Uterus (tissue), 4 donors: ENCODE results near the gene BARHL1. TPM values are rescaled to one million over a fixed set of nuclear protein-coding genes. Genes with fewer than 3 reads are reported as not detected.

ENCODE experiments used
- DNase-seq, 2 donors: peaks; one replicate each; pipeline ENCODE4 v3.0.0-alpha.2; 2019 to 2020
- H3K27ac ChIP-seq, 2 donors: fragments of 200-600 bp; sonication (generic); 1 replicate in 1 of 2; 2 replicates in 1 of 2; pipeline ENCODE4 v1.5.1; 2016 to 2018
- H3K27me3 ChIP-seq, 2 donors: fragments of 200-600 bp; sonication (generic); one replicate each; pipeline ENCODE4 v1.5.1; 2018 to 2019; ENCODE audit warnings: control low read depth in 1 of 2
- H3K36me3 ChIP-seq, 2 donors: fragments of 200-600 bp; sonication (generic); one replicate each; pipeline ENCODE4 v1.5.1; 2019; ENCODE audit warnings: control low read depth in 1 of 2
- H3K4me1 ChIP-seq, 2 donors: fragments of 200-600 bp; sonication (generic); one replicate each; pipeline ENCODE4 v1.5.1; 2018 to 2019; ENCODE audit warnings: control low read depth in 1 of 2
- H3K4me3 ChIP-seq, 2 donors: fragments of 200-600 bp; sonication (generic); 1 replicate in 1 of 2; 2 replicates in 1 of 2; pipeline ENCODE4 v1.5.1; 2018 to 2019; ENCODE audit warnings: mild to moderate bottlenecking in 1 of 2
- H3K9me3 ChIP-seq, 2 donors: fragments of 200-600 bp; sonication (generic); one replicate each; pipeline ENCODE4 v1.5.1; 2019; ENCODE audit warnings: control low read depth in 1 of 2
- POLR2A ChIP-seq, 2 donors: fragments of 450-650 bp; IDR thresholded peaks; one replicate each; pipeline ENCODE4 v1.6.1; 2016; ENCODE audit warnings: antibody characterized with exemption in 2 of 2, mild to moderate bottlenecking in 1 of 2, moderate library complexity in 1 of 2
- intact Hi-C: fragments of 100-400 bp; cut with DNase I; formaldehyde crosslinking; loops from one replicate; pipeline ENCODE4 v1.15.1; 2023; ENCODE audit warnings: low total_unique reads
- total RNA-seq, 4 donors: library from RNA; depleted of rRNA in 3 of 4; stranded (reverse); fragments of >200 nt in 3 of 4; gene quantifications; one replicate each; pipeline versions ENCODE4 v1.1.0 to v1.2.4, GENCODE V29; 2014 to 2023
- TF ChIP-seq, protein P1 (sequence below), 4 experiments: fragments of 200-600 bp in 2 of 4; fragments of 450-650 bp in 2 of 4; sonication (generic) in 2 of 4; IDR thresholded peaks; one replicate each; pipeline ENCODE4 v1.5.1; 2016 to 2019; ENCODE audit warnings: antibody characterized with exemption in 4 of 4, mild to moderate bottlenecking in 2 of 4, moderate library complexity in 1 of 4
- donor health status: DM: yes; HTN: yes; CAD: no.

The BARHL1 gene
- total RNA-seq, 4 donors from 2014 or later = not detected

DNA sequence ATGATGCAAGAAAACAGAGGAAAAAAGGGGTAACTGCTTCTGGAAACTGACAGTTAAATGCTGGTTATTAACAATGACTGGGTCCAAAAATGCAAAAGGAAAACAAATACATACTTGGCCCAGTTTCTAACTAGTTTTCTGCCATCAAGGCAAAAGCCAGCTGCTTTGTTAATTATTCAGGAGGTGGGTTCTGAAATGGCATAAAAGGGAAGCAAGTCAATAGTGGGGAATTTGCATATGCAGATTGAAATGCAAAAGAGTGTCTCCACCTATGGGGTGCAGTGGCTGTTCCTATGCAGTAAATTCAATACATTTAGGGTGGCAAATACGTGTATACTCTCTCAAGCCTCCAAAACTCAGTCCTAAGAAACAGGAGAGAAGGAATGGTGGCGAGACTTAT lies 33.4 kb downstream of the BARHL1 start:
- Histone ChIP-seq H3K4me1 (no peaks in the 10 kb centered on the region), H3K27me3 (no peaks in the 10 kb centered on the region), H3K4me3 (no peak overlapping the region), H3K27ac (no peak overlapping the region), H3K36me3 (no peaks in the 10 kb centered on the region), H3K9me3 (no peaks in the 10 kb centered on the region)
- DNase-seq = no peak
- intact Hi-C loops = no loop called here
- no peak for TF ChIP-seq POLR2A (IDR thresholded peaks at IDR 0.05)
- TF ChIP-seq, protein P1, sequence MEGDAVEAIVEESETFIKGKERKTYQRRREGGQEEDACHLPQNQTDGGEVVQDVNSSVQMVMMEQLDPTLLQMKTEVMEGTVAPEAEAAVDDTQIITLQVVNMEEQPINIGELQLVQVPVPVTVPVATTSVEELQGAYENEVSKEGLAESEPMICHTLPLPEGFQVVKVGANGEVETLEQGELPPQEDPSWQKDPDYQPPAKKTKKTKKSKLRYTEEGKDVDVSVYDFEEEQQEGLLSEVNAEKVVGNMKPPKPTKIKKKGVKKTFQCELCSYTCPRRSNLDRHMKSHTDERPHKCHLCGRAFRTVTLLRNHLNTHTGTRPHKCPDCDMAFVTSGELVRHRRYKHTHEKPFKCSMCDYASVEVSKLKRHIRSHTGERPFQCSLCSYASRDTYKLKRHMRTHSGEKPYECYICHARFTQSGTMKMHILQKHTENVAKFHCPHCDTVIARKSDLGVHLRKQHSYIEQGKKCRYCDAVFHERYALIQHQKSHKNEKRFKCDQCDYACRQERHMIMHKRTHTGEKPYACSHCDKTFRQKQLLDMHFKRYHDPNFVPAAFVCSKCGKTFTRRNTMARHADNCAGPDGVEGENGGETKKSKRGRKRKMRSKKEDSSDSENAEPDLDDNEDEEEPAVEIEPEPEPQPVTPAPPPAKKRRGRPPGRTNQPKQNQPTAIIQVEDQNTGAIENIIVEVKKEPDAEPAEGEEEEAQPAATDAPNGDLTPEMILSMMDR (IDR thresholded peaks at IDR 0.05) = no peak

DNA sequence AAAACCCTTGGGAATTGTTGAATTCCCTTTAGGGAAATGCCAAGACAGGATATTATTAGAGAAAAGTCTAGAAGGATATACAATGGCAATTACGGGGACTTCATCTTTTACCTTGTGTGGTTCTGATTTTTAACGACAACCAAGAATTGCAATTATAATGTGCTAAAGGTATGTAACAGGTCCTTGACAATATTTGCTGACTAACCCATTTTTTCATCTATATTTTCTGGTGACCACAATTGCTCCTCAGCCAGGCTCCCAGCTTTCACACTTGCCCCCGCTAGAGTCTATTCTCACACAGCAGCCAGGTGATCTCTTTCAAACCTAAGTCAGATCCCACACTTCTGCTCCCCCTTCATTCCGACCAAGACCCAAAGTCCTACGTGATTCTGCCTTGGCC lies 34.3 kb downstream of the BARHL1 start:
- Histone ChIP-seq H3K9me3 (no peaks in the 10 kb centered on the region), H3K27me3 (no peaks in the 10 kb centered on the region), H3K4me1 (no peaks in the 10 kb centered on the region), H3K36me3 (no peaks in the 10 kb centered on the region), H3K27ac (no peak overlapping the region), H3K4me3 (no peak overlapping the region)
- TF ChIP-seq, protein P1 (IDR thresholded peaks at IDR 0.05) = no peak
- TF ChIP-seq POLR2A (IDR thresholded peaks at IDR 0.05) = no peak
- DNase-seq = no peak
- intact Hi-C loops = no loop called here

DNA sequence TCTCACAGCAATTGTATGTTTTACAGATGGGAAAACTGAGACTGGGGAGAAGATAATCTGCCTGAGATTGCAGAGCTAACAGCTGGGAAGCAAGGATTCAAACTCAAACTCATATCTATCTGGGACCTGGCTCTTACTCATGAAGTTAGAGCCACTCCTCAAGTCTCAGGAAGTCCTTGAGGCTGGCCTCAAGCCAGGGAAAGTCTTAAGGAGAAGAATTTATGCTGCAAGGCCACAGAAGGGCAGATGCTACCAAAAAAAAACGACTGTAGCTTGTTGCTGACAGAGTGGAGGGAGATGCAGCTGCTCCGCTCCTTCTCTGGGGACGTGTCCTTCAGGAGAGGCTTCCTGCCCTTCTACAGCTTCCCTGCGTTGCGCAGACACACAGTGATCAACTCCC lies 39.8 kb downstream of the BARHL1 start:
- H3K27me3 ChIP-seq = no peaks in the 10 kb centered on the region
- intact Hi-C loops = no loop called here
- TF ChIP-seq, protein P1 (IDR thresholded peaks at IDR 0.05) = no peak
- no peak for TF ChIP-seq POLR2A (IDR thresholded peaks at IDR 0.05)
- H3K4me1 ChIP-seq = no peaks in the 10 kb centered on the region
- no peak overlapping the region for H3K4me3 ChIP-seq
- H3K27ac ChIP-seq = no peak overlapping the region
- H3K36me3 ChIP-seq = no peaks in the 10 kb centered on the region
- no peaks in the 10 kb centered on the region for H3K9me3 ChIP-seq
- DNase-seq = no peak

DNA sequence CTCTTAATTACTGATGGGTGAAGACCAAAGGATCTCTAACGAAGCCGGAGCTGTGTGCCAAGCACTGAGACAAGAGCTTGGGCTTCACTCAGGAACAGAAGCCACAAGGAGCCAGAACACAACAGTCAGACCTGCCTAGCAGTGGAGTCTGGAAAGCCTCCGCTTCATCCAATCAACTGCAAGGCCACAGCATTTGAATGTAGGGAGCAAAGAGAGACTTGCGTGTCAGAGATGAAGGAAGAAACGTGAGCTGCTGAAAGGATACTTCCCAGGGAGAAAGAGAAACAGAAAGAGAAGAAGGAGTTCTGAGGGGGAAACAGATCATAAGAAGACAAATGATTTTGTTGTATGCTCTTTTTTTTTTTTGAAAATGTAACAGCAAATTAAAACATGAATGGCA lies 43.9 kb downstream of the BARHL1 start:
- H3K9me3 ChIP-seq = no peaks in the 10 kb centered on the region
- TF ChIP-seq POLR2A (IDR thresholded peaks at IDR 0.05) = no peak
- TF ChIP-seq, protein P1 (IDR thresholded peaks at IDR 0.05) = no peak
- DNase-seq = no peak
- H3K4me3 ChIP-seq = no peak overlapping the region
- no peaks in the 10 kb centered on the region for H3K36me3 ChIP-seq
- no peak overlapping the region for H3K27ac ChIP-seq
- intact Hi-C loops = no loop called here
- no peaks in the 10 kb centered on the region for H3K27me3 ChIP-seq
- no peaks in the 10 kb centered on the region for H3K4me1 ChIP-seq

DNA sequence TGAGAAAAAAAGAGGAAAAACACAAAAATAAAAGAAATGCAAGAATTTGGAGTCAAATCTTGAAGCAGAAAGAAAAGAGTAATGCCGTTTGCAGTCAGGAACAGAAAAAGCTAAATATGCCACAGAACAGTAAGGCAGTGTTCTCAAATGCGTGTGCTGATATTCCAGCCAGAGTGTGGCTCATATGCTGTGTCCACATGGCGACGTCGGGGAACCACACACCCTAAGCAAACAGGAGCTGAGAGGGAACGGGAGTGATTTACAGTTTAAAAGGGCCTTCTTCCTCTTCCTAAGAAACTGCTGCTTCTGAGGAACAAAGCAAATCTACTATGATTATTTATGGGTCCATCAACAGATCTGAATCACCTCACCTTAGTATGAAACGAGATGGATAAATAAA lies 44.7 kb downstream of the BARHL1 start:
- Histone ChIP-seq H3K4me1 (no peaks in the 10 kb centered on the region), H3K27me3 (no peaks in the 10 kb centered on the region), H3K27ac (no peak overlapping the region), H3K4me3 (no peak overlapping the region), H3K36me3 (no peaks in the 10 kb centered on the region), H3K9me3 (no peaks in the 10 kb centered on the region)
- DNase-seq = no peak
- no peak for TF ChIP-seq POLR2A (IDR thresholded peaks at IDR 0.05)
- TF ChIP-seq, protein P1 (IDR thresholded peaks at IDR 0.05) = no peak
- intact Hi-C loops = no loop called here
